GM13977 (cell line): ENCODE measurements around the gene CAMK2A.

Experiments used
- DNase-seq: peaks from one replicate; pipeline ENCODE4 v3.0.0; 2012; ENCODE audit warnings: low spot score
- CTCF ChIP-seq: IDR thresholded peaks from 2 replicates; pipeline ENCODE4 v1.5.1; 2012; ENCODE audit warnings: mild to moderate bottlenecking, control low read depth; ENCODE audit not compliant: insufficient read depth; ENCODE audit errors: extremely low read depth, missing control alignments
- in situ Hi-C: fragments of 300-500 bp; cut with MboI; formaldehyde crosslinking; loops from one replicate; pipeline ENCODE4 v1.12.0; 2022; ENCODE audit warnings: low sequenced_read_pairs, low pct_unique_long_range_greater_than_20kb, mixed read lengths, inconsistent platforms; ENCODE audit not compliant: unreplicated experiment

The CAMK2A gene

GRCh38 chr5:150289551-150290390 lies at the start of gene CAMK2A:
Gene CAMK2A, minus strand, starts transcription at chr5:150289773. Its CDS starts 148 bp downstream, at chr5:150289625.
- in situ Hi-C loops = no loop called here
- TF ChIP-seq CTCF = no peak
- DNase-seq = no peak

DNA sequence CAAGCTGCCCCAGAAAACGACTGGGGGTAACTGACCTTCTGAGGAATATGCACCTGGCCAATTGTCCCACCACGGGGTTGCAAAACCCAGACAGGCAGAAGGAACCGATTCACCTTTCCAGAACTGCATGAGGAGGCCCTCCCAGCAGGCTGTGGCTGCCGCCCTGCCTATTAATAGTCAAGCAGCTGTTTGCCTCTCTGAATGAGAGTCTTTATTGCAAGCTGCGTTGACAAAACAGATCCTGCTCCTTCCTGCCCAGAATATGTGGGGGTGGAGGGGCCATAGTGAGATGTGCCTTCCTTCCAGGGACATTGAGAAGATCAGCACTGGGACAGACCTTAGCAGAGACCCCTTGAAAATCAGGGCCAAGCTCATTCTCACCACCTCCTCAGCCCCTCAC lies 49.6 kb upstream of the CAMK2A start:
- in situ Hi-C loops = no loop called here
- DNase-seq = no peak
- TF ChIP-seq CTCF = no peak

DNA sequence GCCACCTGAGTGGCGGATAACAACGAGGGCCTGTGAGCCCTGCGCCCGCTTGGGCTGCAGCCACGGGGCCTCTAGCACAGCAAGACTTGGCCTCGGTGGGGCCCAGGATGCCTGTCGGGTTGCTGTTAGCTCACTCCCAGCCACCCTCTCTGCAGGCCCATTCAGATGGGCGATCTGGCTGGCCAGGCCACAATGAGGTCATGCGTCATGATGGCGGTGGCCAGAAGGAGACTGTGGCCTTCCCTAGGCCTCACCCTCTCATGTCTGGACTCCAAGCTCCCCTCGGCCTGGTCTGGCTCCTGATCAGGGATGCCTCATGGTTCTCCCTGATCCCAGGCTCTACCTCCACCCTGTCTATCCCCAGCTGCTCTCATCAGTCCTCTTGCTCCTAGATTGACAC lies 49.0 kb upstream of the CAMK2A start:
- no peak for DNase-seq
- TF ChIP-seq CTCF = no peak
- in situ Hi-C loops = no loop called here

DNA sequence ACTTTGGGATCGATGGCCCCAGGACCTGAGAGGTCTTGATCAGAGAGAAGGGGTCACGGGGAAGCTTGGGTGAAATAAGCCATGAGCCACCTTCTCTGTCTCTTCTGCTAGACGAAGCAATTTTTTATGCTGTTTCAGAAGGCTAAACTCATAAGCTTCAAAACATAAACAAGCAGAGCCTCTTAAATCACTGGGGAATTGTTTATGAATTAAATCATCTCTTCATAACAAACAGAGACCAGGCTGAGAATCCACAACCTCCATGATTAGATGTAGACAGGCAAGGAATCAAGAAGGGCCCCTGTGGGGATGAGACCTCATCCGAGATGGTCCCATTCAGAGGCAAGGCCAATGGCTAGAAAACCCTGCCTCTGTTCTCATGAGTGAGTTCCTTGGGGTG lies 46.2 kb upstream of the CAMK2A start:
- in situ Hi-C loops = no loop called here
- TF ChIP-seq CTCF = no peak

GRCh38 chr5:150333400-150333799 lies 43.8 kb upstream of the CAMK2A start:
- no peak for DNase-seq
- no peak for TF ChIP-seq CTCF
- in situ Hi-C loops = no loop called here

More for the DNA sequence above, 46.2 kb upstream of the CAMK2A start:
- no peak for DNase-seq

GRCh38 chr5:150329881-150330876 lies 40.6 kb upstream of the CAMK2A start:
- in situ Hi-C loops = no loop called here
- DNase-seq = no peak
- TF ChIP-seq CTCF = no peak
